ENCODE results near the gene STARD3. TPM values are rescaled to one million over a fixed set of nuclear protein-coding genes. Genes with fewer than 3 reads are reported as not detected.

The STARD3 gene
- total and polyA plus RNA-seq, 2 of the 13 experiments (the other 11 are each of a cell fraction or from before 2014, with no cell fraction given): 34.6 to 100 TPM

GRCh38 chr17:39687101-39687545, 50.2 kb downstream of the STARD3 start (continued):
- no peak for TF ChIP-seq ZNF251 (CRISPR knock-in tag; IDR thresholded peaks at IDR 0.05)
- TF ChIP-seq ZNF747 (CRISPR knock-in tag; IDR thresholded peaks at IDR 0.05; ENCODE audit: borderline replicate concordance): no peak
- 0 out of 2 replicates have a peak, but pooled peaks have one; percentile 26 for TF ChIP-seq ZNF615 (CRISPR knock-in tag; IDR thresholded peaks at IDR 0.05; ENCODE audit: borderline replicate concordance)
- no peak for TF ChIP-seq JUNB (CRISPR knock-in tag; IDR thresholded peaks at IDR 0.05; ENCODE audit: borderline replicate concordance)
- TF ChIP-seq ZNF713 (CRISPR knock-in tag; IDR thresholded peaks at IDR 0.05): no peak
- peak; percentile 61 for TF ChIP-seq HDAC2 (CRISPR knock-in tag; IDR thresholded peaks at IDR 0.05)
- no peak for TF ChIP-seq PAF1 (CRISPR knock-in tag; IDR thresholded peaks at IDR 0.05)
- TF ChIP-seq LBX2 (CRISPR knock-in tag; IDR thresholded peaks at IDR 0.05; ENCODE audit: borderline replicate concordance): no peak
- no peak for TF ChIP-seq SNAPC5 (CRISPR knock-in tag; IDR thresholded peaks at IDR 0.05; ENCODE audit: borderline replicate concordance)
- TF ChIP-seq ARID3A (IDR thresholded peaks at IDR 0.05; ENCODE audit: low read depth, low read length): no peak
- no peak for TF ChIP-seq SMAD9 (CRISPR knock-in tag; IDR thresholded peaks at IDR 0.05)
- no peak for TF ChIP-seq TBP (CRISPR knock-in tag; IDR thresholded peaks at IDR 0.05)
- peak; percentile 62 for TF ChIP-seq NR2F6 (IDR thresholded peaks at IDR 0.05)
- peak; percentile 34; the same call in 1 of the 2 replicates for TF ChIP-seq NR2F6 (CRISPR knock-in tag; IDR thresholded peaks at IDR 0.05)
- TF ChIP-seq ZNF382 (CRISPR knock-in tag; IDR thresholded peaks at IDR 0.05; ENCODE audit: borderline replicate concordance): no peak
- TF ChIP-seq ELF3 (CRISPR knock-in tag; IDR thresholded peaks at IDR 0.05): peak; percentile 61
- no peak for TF ChIP-seq SRF (IDR thresholded peaks at IDR 0.05; ENCODE audit: low read depth, low read length)
- TF ChIP-seq RORA (CRISPR knock-in tag; IDR thresholded peaks at IDR 0.05): no peak
- no peak for TF ChIP-seq ZSCAN30 (CRISPR knock-in tag; IDR thresholded peaks at IDR 0.05)
- TF ChIP-seq ZNF367 (CRISPR knock-in tag; IDR thresholded peaks at IDR 0.05; ENCODE audit: borderline replicate concordance): no peak
- TF ChIP-seq PTBP1 (IDR thresholded peaks at IDR 0.05; ENCODE audit: low read depth, low read length, poor library complexity, severe bottlenecking): no peak
- TF ChIP-seq, protein P1, sequence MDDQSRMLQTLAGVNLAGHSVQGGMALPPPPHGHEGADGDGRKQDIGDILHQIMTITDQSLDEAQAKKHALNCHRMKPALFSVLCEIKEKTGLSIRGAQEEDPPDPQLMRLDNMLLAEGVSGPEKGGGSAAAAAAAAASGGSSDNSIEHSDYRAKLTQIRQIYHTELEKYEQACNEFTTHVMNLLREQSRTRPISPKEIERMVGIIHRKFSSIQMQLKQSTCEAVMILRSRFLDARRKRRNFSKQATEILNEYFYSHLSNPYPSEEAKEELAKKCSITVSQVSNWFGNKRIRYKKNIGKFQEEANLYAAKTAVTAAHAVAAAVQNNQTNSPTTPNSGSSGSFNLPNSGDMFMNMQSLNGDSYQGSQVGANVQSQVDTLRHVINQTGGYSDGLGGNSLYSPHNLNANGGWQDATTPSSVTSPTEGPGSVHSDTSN (CRISPR knock-in tag; IDR thresholded peaks at IDR 0.05; ENCODE audit: borderline replicate concordance): no peak
- TF ChIP-seq ZNF232 (CRISPR knock-in tag; IDR thresholded peaks at IDR 0.05; ENCODE audit: borderline replicate concordance): no peak
- TF ChIP-seq, protein P2, sequence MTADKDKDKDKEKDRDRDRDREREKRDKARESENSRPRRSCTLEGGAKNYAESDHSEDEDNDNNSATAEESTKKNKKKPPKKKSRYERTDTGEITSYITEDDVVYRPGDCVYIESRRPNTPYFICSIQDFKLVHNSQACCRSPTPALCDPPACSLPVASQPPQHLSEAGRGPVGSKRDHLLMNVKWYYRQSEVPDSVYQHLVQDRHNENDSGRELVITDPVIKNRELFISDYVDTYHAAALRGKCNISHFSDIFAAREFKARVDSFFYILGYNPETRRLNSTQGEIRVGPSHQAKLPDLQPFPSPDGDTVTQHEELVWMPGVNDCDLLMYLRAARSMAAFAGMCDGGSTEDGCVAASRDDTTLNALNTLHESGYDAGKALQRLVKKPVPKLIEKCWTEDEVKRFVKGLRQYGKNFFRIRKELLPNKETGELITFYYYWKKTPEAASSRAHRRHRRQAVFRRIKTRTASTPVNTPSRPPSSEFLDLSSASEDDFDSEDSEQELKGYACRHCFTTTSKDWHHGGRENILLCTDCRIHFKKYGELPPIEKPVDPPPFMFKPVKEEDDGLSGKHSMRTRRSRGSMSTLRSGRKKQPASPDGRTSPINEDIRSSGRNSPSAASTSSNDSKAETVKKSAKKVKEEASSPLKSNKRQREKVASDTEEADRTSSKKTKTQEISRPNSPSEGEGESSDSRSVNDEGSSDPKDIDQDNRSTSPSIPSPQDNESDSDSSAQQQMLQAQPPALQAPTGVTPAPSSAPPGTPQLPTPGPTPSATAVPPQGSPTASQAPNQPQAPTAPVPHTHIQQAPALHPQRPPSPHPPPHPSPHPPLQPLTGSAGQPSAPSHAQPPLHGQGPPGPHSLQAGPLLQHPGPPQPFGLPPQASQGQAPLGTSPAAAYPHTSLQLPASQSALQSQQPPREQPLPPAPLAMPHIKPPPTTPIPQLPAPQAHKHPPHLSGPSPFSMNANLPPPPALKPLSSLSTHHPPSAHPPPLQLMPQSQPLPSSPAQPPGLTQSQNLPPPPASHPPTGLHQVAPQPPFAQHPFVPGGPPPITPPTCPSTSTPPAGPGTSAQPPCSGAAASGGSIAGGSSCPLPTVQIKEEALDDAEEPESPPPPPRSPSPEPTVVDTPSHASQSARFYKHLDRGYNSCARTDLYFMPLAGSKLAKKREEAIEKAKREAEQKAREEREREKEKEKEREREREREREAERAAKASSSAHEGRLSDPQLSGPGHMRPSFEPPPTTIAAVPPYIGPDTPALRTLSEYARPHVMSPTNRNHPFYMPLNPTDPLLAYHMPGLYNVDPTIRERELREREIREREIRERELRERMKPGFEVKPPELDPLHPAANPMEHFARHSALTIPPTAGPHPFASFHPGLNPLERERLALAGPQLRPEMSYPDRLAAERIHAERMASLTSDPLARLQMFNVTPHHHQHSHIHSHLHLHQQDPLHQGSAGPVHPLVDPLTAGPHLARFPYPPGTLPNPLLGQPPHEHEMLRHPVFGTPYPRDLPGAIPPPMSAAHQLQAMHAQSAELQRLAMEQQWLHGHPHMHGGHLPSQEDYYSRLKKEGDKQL (CRISPR knock-in tag; IDR thresholded peaks at IDR 0.05; ENCODE audit: low read depth): no peak

All from HepG2 (cell line).